PC-3 (cell line): Measurements from ENCODE around the gene MRAS. TPM values are rescaled to one million over a fixed set of nuclear protein-coding genes. Genes with fewer than 3 reads are reported as not detected.

Source experiments
- ATAC-seq: fragments of 200-7000 bp; cut with Tn5 transposase; 2 replicates; pipeline ENCODE4 v1.9.1; 2020; ENCODE audit warnings: mild to moderate bottlenecking, moderate library complexity
- BruUV-seq: library from RNA; stranded (reverse); fragments of 400-500 nt; replicated peaks from 2 replicates; lab custom pipeline; 2021; lab: Mats Ljungman, UMichigan
- CTCF ChIA-PET: fragments of 300-600 bp; sonication (Branson Sonifier 250); formaldehyde crosslinking; loops from one replicate; lab custom pipeline; 2022; ENCODE audit warnings: antibody characterized with exemption; lab: Charles Lee
- POLR2A ChIA-PET: fragments of 300-600 bp; sonication (Branson Sonifier 250); formaldehyde crosslinking; loops from one replicate; lab custom pipeline; 2022; ENCODE audit warnings: antibody characterized with exemption; ENCODE audit not compliant: unreplicated experiment; lab: Charles Lee
- DNase-seq: peaks from one replicate; pipeline ENCODE4 v3.0.0-alpha.2; 2015
- H2AFZ ChIP-seq: fragments of 300-600 bp; sonication (generic); 2 replicates; pipeline ENCODE4 v1.6.0; 2016; ENCODE audit warnings: antibody characterized with exemption, low read length
- H3F3A ChIP-seq: fragments of 300-600 bp; sonication (generic); one replicate; pipeline ENCODE4 v1.6.0; 2017; ENCODE audit warnings: antibody characterized with exemption, low read length, control low read depth, mild to moderate bottlenecking; ENCODE audit not compliant: unreplicated experiment
- H3K27ac ChIP-seq: fragments of 300-600 bp; sonication (generic); 2 replicates; pipeline ENCODE4 v1.5.1; 2016; ENCODE audit warnings: mild to moderate bottlenecking, low read length
- H3K27me3 ChIP-seq: fragments of 300-600 bp; sonication (generic); 2 replicates; pipeline ENCODE4 v1.6.1; 2016; ENCODE audit warnings: low read length, mixed read lengths
- H3K36me3 ChIP-seq: fragments of 300-600 bp; sonication (generic); 2 replicates; pipeline ENCODE4 v1.6.1; 2016; ENCODE audit warnings: low read depth, mixed run types, low read length, mixed read lengths
- H3K4me1 ChIP-seq: fragments of 300-600 bp; sonication (generic); 2 replicates; pipeline ENCODE4 v1.5.1; 2016; ENCODE audit warnings: low read length; ENCODE audit not compliant: insufficient read depth
- H3K4me2 ChIP-seq: fragments of 300-600 bp; sonication (generic); 2 replicates; pipeline ENCODE4 v1.6.0; 2016; ENCODE audit warnings: low read length
- H3K4me3 ChIP-seq: fragments of 300-600 bp; sonication (generic); 2 replicates; pipeline ENCODE4 v1.5.1; 2016; ENCODE audit warnings: mild to moderate bottlenecking, low read length, mixed read lengths
- H3K79me2 ChIP-seq: fragments of 300-600 bp; sonication (generic); 2 replicates; pipeline ENCODE4 v1.6.1; 2017; ENCODE audit warnings: low read length, mixed read lengths
- H3K9ac ChIP-seq: fragments of 300-600 bp; sonication (generic); 2 replicates; pipeline ENCODE4 v1.6.0; 2016; ENCODE audit warnings: mild to moderate bottlenecking, low read length
- H3K9me2 ChIP-seq: fragments of 300-600 bp; sonication (generic); replicated peaks from 2 replicates; pipeline ENCODE4 v1.6.1; 2016; ENCODE audit warnings: mixed run types, low read length, mixed read lengths
- H3K9me3 ChIP-seq: fragments of 300-600 bp; sonication (generic); 2 replicates; pipeline ENCODE4 v1.6.1; 2016; ENCODE audit warnings: low read length, mixed read lengths
- H4K20me1 ChIP-seq: fragments of 300-600 bp; sonication (generic); 2 replicates; pipeline ENCODE4 v1.6.1; 2016; ENCODE audit warnings: low read length, mixed read lengths
- CTCF ChIP-seq: fragments of 300-600 bp; sonication (generic); conservative IDR thresholded peaks from 2 replicates; pipeline ENCODE4 v1.5.1; 2017; ENCODE audit warnings: antibody characterized with exemption, low read depth, mild to moderate bottlenecking, low read length
- EZH2 ChIP-seq: fragments of 300-600 bp; sonication (generic); IDR thresholded peaks from one replicate; pipeline ENCODE4 v1.6.1; 2017; ENCODE audit warnings: antibody characterized with exemption, mild to moderate bottlenecking, low read length; ENCODE audit not compliant: unreplicated experiment
- EZH2phosphoT487 ChIP-seq: fragments of 300-600 bp; sonication (generic); IDR thresholded peaks from 2 replicates; pipeline ENCODE4 v1.6.1; 2018; ENCODE audit warnings: mild to moderate bottlenecking, antibody characterized with exemption, low read length, borderline replicate concordance
- intact Hi-C: fragments of 100-400 bp; cut with micrococcal nuclease; formaldehyde crosslinking; loops from 2 replicates; pipeline ENCODE4 v1.9.0; 2023
- total RNA-seq: library from RNA; depleted of rRNA; stranded (reverse); fragments of >200 nt; gene quantifications from 2 replicates; pipeline ENCODE4 v1.2.3, GENCODE V29; 2014

The MRAS gene
- total RNA-seq, 1 experiment from 2014 or later, result 2.8 TPM

- no peaks in the 10 kb centered on the region for H3F3A ChIP-seq
- H3K79me2 ChIP-seq, result no peaks in the 10 kb centered on the region
- ChIA-PET CTCF (no interaction called here), POLR2A (no interaction called here)
- DNase-seq (peak; percentile 67), ATAC-seq (peak; percentile 98)
- TF ChIP-seq CTCF, result no peak
- no peak for TF ChIP-seq EZH2
- TF ChIP-seq EZH2phosphoT487, result no peak
- no peaks in the 10 kb centered on the region for H3K9me3 ChIP-seq
- peaks cover 10% of the 10 kb centered on the region for H3K4me1 ChIP-seq
- H3K36me3 ChIP-seq, result no peaks in the 10 kb centered on the region
- H3K27ac ChIP-seq, result no peak overlapping the region
- intact Hi-C loops, result no loop called here
- no peaks in the 10 kb centered on the region for H4K20me1 ChIP-seq
- no peaks in the 10 kb centered on the region for H3K9me2 ChIP-seq
- no peak overlapping the region for H3K4me3 ChIP-seq
- BruUV-seq, result no TSS peak
- H2AFZ ChIP-seq, result peak overlapping the region; percentile 49; the same call in 1 of the 2 replicates
- no peaks in the 10 kb centered on the region for H3K27me3 ChIP-seq
- H3K4me2 ChIP-seq, result peak overlapping the region; percentile 45
- H3K9ac ChIP-seq, result no peak overlapping the region
Measured at GRCh38 chr3:138442433-138442832, 94.1 kb downstream of the MRAS start.

- no peak overlapping the region for H3K4me3 ChIP-seq
- H3K36me3 ChIP-seq, result no peaks in the 10 kb centered on the region
- H3K9me3 ChIP-seq, result no peaks in the 10 kb centered on the region
- no peaks in the 10 kb centered on the region for H3K27me3 ChIP-seq
- ChIA-PET POLR2A (no interaction called here), CTCF (no interaction called here)
- no peak for TF ChIP-seq CTCF
- no peak for TF ChIP-seq EZH2
- no peak for TF ChIP-seq EZH2phosphoT487
- ATAC-seq (no peak), DNase-seq (no peak)
- H3K27ac ChIP-seq, result no peak overlapping the region
- intact Hi-C loops, result no loop called here
- H3K9ac ChIP-seq, result no peak overlapping the region
- no peaks in the 10 kb centered on the region for H3F3A ChIP-seq
- BruUV-seq, result no TSS peak
- H2AFZ ChIP-seq, result no peak overlapping the region
- H3K79me2 ChIP-seq, result no peaks in the 10 kb centered on the region
- peaks cover 10% of the 10 kb centered on the region for H3K4me1 ChIP-seq
- no peaks in the 10 kb centered on the region for H4K20me1 ChIP-seq
- no peak overlapping the region for H3K4me2 ChIP-seq
- H3K9me2 ChIP-seq, result no peaks in the 10 kb centered on the region
Measured at GRCh38 chr3:138443091-138443490, 94.7 kb downstream of the MRAS start.

GRCh38 chr3:138443521-138444503, 95.4 kb downstream of the MRAS start:
- DNase-seq (no peak), ATAC-seq (no peak)
- Histone ChIP-seq H3K4me1 (peaks cover 10% of the 10 kb centered on the region), H3K9ac (no peak overlapping the region), H2AFZ (no peak overlapping the region), H4K20me1 (no peaks in the 10 kb centered on the region), H3K79me2 (no peaks in the 10 kb centered on the region), H3K27me3 (no peaks in the 10 kb centered on the region), H3K4me2 (no peak overlapping the region), H3F3A (no peaks in the 10 kb centered on the region), H3K9me3 (no peaks in the 10 kb centered on the region), H3K36me3 (no peaks in the 10 kb centered on the region), H3K27ac (no peak overlapping the region), H3K4me3 (no peak overlapping the region), H3K9me2 (no peaks in the 10 kb centered on the region)
- CTCF ChIA-PET, result no interaction called here
- TF ChIP-seq CTCF (no peak), EZH2 (no peak), EZH2phosphoT487 (no peak)
- intact Hi-C loops, result no loop called here
- no TSS peak for BruUV-seq
- POLR2A ChIA-PET, result no interaction called here
